Lower leg skin (tissue), 3 donors: ENCODE data around the gene SMAD4.
"Not testable (repeated sequence)": the region's sequence is repeated elsewhere in the genome, so short reads cannot be mapped to it uniquely, and the experiment has no call there.

Experiments
- CTCF ChIP-seq, 3 donors: fragments of 450-650 bp; IDR thresholded peaks; one replicate each; pipeline ENCODE4 v1.5.1; 2016; ENCODE audit warnings: antibody characterized with exemption in 3 of 3, mild to moderate bottlenecking in 3 of 3, moderate library complexity in 2 of 3
- POLR2A ChIP-seq, 2 donors: fragments of 450-650 bp; IDR thresholded peaks; one replicate each; pipeline ENCODE4 v1.6.1; 2016 to 2017; ENCODE audit warnings: antibody characterized with exemption in 2 of 2, mild to moderate bottlenecking in 1 of 2, moderate library complexity in 1 of 2

GRCh38 chr18:51003174-51003573, 26.8 kb upstream of the SMAD4 start:
- not testable (repeated sequence) for TF ChIP-seq CTCF, POLR2A (IDR thresholded peaks at IDR 0.05)
